MM.1S (cell line): Measurements from ENCODE around the gene RNF224.
A peak's percentile ranks its signal among the peaks of the same experiment; 100 is the strongest.

ENCODE experiments used
- DNase-seq: peaks from one replicate; pipeline ENCODE4 v3.0.0-alpha.2; 2015
- H2AFZ ChIP-seq: fragments of 300-600 bp; sonication (generic); 2 replicates; pipeline ENCODE4 v1.6.0; 2016; ENCODE audit warnings: antibody characterized with exemption, low read length
- H3F3A ChIP-seq: fragments of 300-600 bp; sonication (generic); 2 replicates; pipeline ENCODE4 v1.6.1; 2016; ENCODE audit warnings: mild to moderate bottlenecking, antibody characterized with exemption, low read length, moderate library complexity, mixed read lengths; ENCODE audit not compliant: insufficient read depth
- H3K27ac ChIP-seq: fragments of 300-600 bp; sonication (generic); 2 replicates; pipeline ENCODE4 v1.5.1; 2016; ENCODE audit warnings: mild to moderate bottlenecking, low read length
- H3K27me3 ChIP-seq: fragments of 300-600 bp; sonication (generic); replicated peaks from 2 replicates; pipeline ENCODE4 v1.6.0; 2016; ENCODE audit warnings: low read length; ENCODE audit not compliant: insufficient read depth
- H3K36me3 ChIP-seq: fragments of 300-600 bp; sonication (generic); replicated peaks from 2 replicates; pipeline ENCODE4 v1.6.1; 2016; ENCODE audit warnings: mild to moderate bottlenecking, low read length, mixed read lengths; ENCODE audit not compliant: insufficient read depth
- H3K4me1 ChIP-seq: fragments of 300-600 bp; sonication (generic); 2 replicates; pipeline ENCODE4 v1.6.1; 2016; ENCODE audit warnings: low read length, mixed read lengths
- H3K4me2 ChIP-seq: fragments of 300-600 bp; sonication (generic); 2 replicates; pipeline ENCODE4 v1.6.0; 2016; ENCODE audit warnings: low read depth, low read length
- H3K4me3 ChIP-seq: fragments of 300-600 bp; sonication (generic); 2 replicates; pipeline ENCODE4 v1.5.1; 2016; ENCODE audit warnings: low read length, mixed read lengths
- H3K79me2 ChIP-seq: fragments of 300-600 bp; sonication (generic); 2 replicates; pipeline ENCODE4 v1.6.1; 2016; ENCODE audit warnings: mixed run types, low read length, mixed read lengths
- H3K9ac ChIP-seq: fragments of 300-600 bp; sonication (generic); 2 replicates; pipeline ENCODE4 v1.6.1; 2016; ENCODE audit warnings: low read length, mixed read lengths
- H3K9me2 ChIP-seq: fragments of 300-600 bp; sonication (generic); replicated peaks from 2 replicates; pipeline ENCODE4 v1.6.1; 2016; ENCODE audit warnings: mild to moderate bottlenecking, low read length, mixed read lengths; ENCODE audit not compliant: insufficient read depth
- H3K9me3 ChIP-seq: fragments of 300-600 bp; sonication (generic); replicated peaks from 2 replicates; pipeline ENCODE4 v1.6.1; 2016; ENCODE audit warnings: mild to moderate bottlenecking, low read length, mixed read lengths; ENCODE audit not compliant: insufficient read depth
- H4K20me1 ChIP-seq: fragments of 300-600 bp; sonication (generic); 2 replicates; pipeline ENCODE4 v1.6.1; 2016; ENCODE audit warnings: mild to moderate bottlenecking, low read length, moderate library complexity, mixed read lengths; ENCODE audit not compliant: insufficient read depth
- CTCF ChIP-seq: fragments of 300-600 bp; sonication (generic); IDR thresholded peaks from 2 replicates; pipeline ENCODE4 v1.5.1; 2016; ENCODE audit warnings: antibody characterized with exemption, low read length, mixed read lengths
- EZH2 ChIP-seq: fragments of 300-600 bp; sonication (generic); optimal IDR thresholded peaks from 2 replicates; pipeline ENCODE3; 2017; ENCODE audit warnings: low read depth, mild to moderate bottlenecking, antibody characterized with exemption, low read length, mixed read lengths
- EZH2phosphoT487 ChIP-seq: fragments of 300-600 bp; sonication (generic); IDR thresholded peaks from 2 replicates; pipeline ENCODE4 v1.6.1; 2018; ENCODE audit warnings: antibody characterized with exemption, low read length

Gene RNF224

GRCh38 chr9:137251490-137252268 lies 24.4 kb downstream of the RNF224 start:
- Histone ChIP-seq H3K4me2 (no peak overlapping the region), H3K79me2 (peaks cover 14% of the 10 kb centered on the region), H2AFZ (no peak overlapping the region), H3F3A (peaks cover 8% of the 10 kb centered on the region), H3K27me3 (no peaks in the 10 kb centered on the region), H3K4me3 (no peak overlapping the region), H3K27ac (no peak overlapping the region), H3K36me3 (no peaks in the 10 kb centered on the region), H3K4me1 (peaks cover 10% of the 10 kb centered on the region; the same call in 1 of the 2 replicates), H3K9ac (no peak overlapping the region), H4K20me1 (no peaks in the 10 kb centered on the region), H3K9me2 (no peaks in the 10 kb centered on the region), H3K9me3 (no peaks in the 10 kb centered on the region)
- TF ChIP-seq CTCF, result no peak
- no peak for TF ChIP-seq EZH2phosphoT487
- TF ChIP-seq EZH2, result no peak
- DNase-seq, result no peak

GRCh38 chr9:137252555-137253506 lies 25.5 kb downstream of the RNF224 start:
- Histone ChIP-seq H3K4me3 (no peak overlapping the region), H3K27me3 (no peaks in the 10 kb centered on the region), H3K4me1 (peaks cover 10% of the 10 kb centered on the region; the same call in 1 of the 2 replicates), H3K27ac (no peak overlapping the region), H4K20me1 (no peaks in the 10 kb centered on the region), H3K9me2 (no peaks in the 10 kb centered on the region), H3K36me3 (no peaks in the 10 kb centered on the region), H2AFZ (no peak overlapping the region), H3K9me3 (no peaks in the 10 kb centered on the region), H3K9ac (no peak overlapping the region), H3K79me2 (peaks cover 19% of the 10 kb centered on the region), H3K4me2 (no peak overlapping the region), H3F3A (peaks cover 8% of the 10 kb centered on the region)
- DNase-seq, result no peak
- TF ChIP-seq EZH2phosphoT487 (no peak), EZH2 (no peak), CTCF (no peak)

- peak overlapping the region; percentile 79 for H3K4me3 ChIP-seq
- peak overlapping the region; percentile 99; the same call in 1 of the 2 replicates for H2AFZ ChIP-seq
Measured at GRCh38 chr9:137253717-137254623, 26.7 kb downstream of the RNF224 start.

More at GRCh38 chr9:137253717-137254623, 26.7 kb downstream of the RNF224 start:
- Histone ChIP-seq H3K9me2 (no peaks in the 10 kb centered on the region), H3K4me2 (peak overlapping the region; percentile 98), H3K4me1 (peaks cover 10% of the 10 kb centered on the region; the same call in 1 of the 2 replicates), H3K36me3 (peaks cover 1% of the 10 kb centered on the region; the same call in 1 of the 2 replicates), H4K20me1 (no peaks in the 10 kb centered on the region), H3K79me2 (peaks cover 24% of the 10 kb centered on the region), H3K27me3 (no peaks in the 10 kb centered on the region), H3K27ac (no peak overlapping the region), H3K9me3 (no peaks in the 10 kb centered on the region), H3F3A (peaks cover 8% of the 10 kb centered on the region), H3K9ac (peak overlapping the region; percentile 63; the same call in 1 of the 2 replicates)
- TF ChIP-seq EZH2phosphoT487, result no peak
- no peak for TF ChIP-seq EZH2
- TF ChIP-seq CTCF, result no peak
- no peak for DNase-seq
